GM12864 (cell line): Measurements from ENCODE around the gene CD58.
"Not testable (repeated sequence)": the region's sequence is repeated elsewhere in the genome, so short reads cannot be mapped to it uniquely, and the experiment has no call there.

Experiments
- DNase-seq: peaks from one replicate; pipeline ENCODE4 v3.0.0-alpha.2; 2011; ENCODE audit warnings: low read depth
- H3K4me3 ChIP-seq: 2 replicates; pipeline ENCODE4 v1.5.1; 2011; ENCODE audit warnings: mild to moderate bottlenecking, low read depth, low read length, control low read depth
- CTCF ChIP-seq: IDR thresholded peaks from 2 replicates; pipeline ENCODE4 v1.5.1; 2011; ENCODE audit warnings: low read depth, mild to moderate bottlenecking, moderate library complexity, low read length, control low read depth, inconsistent platforms; ENCODE audit errors: missing control alignments

CD58 gene

GRCh38 chr1:116596742-116597307, 26.0 kb upstream of the CD58 start:
- not testable (repeated sequence) for H3K4me3 ChIP-seq, DNase-seq

GRCh38 chr1:116595946-116596741, 25.3 kb upstream of the CD58 start:
- TF ChIP-seq CTCF: peak; percentile 64
- H3K4me3 ChIP-seq, DNase-seq: not testable (repeated sequence)

- H3K4me3 ChIP-seq, DNase-seq: not testable (repeated sequence)
- TF ChIP-seq CTCF: peak; percentile 35
These were observed 24.4 kb upstream of the CD58 start for GRCh38 chr1:116595065-116595840.

GRCh38 chr1:116593977-116594376, 23.2 kb upstream of the CD58 start:
- not testable (repeated sequence) for DNase-seq, H3K4me3 ChIP-seq

GRCh38 chr1:116593401-116593800, 22.6 kb upstream of the CD58 start:
- H3K4me3 ChIP-seq: not testable (repeated sequence)

GRCh38 chr1:116591951-116592605, 21.3 kb upstream of the CD58 start:
- DNase-seq: not testable (repeated sequence)

More at GRCh38 chr1:116593401-116593800, 22.6 kb upstream of the CD58 start:
- DNase-seq: not testable (repeated sequence)

GRCh38 chr1:116591006-116591950, 20.5 kb upstream of the CD58 start:
- not testable (repeated sequence) for DNase-seq, H3K4me3 ChIP-seq

More at GRCh38 chr1:116591951-116592605, 21.3 kb upstream of the CD58 start:
- H3K4me3 ChIP-seq: not testable (repeated sequence)

- DNase-seq, H3K4me3 ChIP-seq: not testable (repeated sequence)
These were observed 19.7 kb upstream of the CD58 start for GRCh38 chr1:116590359-116591005.

- not testable (repeated sequence) for DNase-seq, H3K4me3 ChIP-seq
These were observed 18.4 kb upstream of the CD58 start for GRCh38 chr1:116589101-116589735.
